Measurements from ENCODE around the gene ZNF668.
"Not testable (repeated sequence)": the region's sequence is repeated elsewhere in the genome, so short reads cannot be mapped to it uniquely, and the experiment has no call there.

Gene ZNF668

DNA sequence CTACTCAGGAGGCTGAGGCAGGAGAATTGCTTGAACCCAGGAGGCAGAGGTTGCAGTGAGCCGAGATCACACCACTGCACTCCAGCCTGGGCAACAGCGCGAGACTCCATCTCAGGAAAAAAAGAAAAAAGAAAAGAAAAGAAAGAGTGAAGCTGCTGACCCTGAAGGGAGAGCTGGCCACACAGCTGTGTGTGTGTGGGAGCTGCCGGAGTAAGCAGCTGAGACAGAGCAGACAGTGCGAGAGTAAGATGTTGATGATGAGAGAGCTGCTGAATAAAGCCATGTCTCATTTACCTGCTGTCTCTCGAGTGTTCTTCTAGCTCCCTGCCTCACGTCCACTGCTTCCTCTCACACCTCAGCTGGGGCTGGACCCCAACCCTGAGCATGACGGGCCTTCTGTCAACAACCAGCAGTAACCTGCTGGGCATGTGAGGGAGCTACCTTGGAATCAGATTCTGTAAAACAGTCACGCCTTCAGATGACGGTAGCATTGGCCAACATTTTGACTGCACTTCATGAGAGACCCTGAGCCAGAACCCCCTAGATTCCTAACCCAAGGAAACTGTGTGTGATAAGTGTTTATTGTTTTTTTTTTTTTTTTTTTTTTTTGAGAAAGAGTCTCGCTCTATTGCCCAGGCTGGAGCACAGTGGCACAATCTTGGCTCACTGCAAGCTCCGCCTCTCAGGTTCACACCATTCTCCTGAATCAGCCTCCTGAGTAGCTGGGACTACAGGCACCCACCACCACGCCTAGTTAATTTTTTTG is 27.0 kb upstream of the ZNF668 start:
- DNase-seq (ENCODE audit: low spot score) = not testable (repeated sequence)

DNA sequence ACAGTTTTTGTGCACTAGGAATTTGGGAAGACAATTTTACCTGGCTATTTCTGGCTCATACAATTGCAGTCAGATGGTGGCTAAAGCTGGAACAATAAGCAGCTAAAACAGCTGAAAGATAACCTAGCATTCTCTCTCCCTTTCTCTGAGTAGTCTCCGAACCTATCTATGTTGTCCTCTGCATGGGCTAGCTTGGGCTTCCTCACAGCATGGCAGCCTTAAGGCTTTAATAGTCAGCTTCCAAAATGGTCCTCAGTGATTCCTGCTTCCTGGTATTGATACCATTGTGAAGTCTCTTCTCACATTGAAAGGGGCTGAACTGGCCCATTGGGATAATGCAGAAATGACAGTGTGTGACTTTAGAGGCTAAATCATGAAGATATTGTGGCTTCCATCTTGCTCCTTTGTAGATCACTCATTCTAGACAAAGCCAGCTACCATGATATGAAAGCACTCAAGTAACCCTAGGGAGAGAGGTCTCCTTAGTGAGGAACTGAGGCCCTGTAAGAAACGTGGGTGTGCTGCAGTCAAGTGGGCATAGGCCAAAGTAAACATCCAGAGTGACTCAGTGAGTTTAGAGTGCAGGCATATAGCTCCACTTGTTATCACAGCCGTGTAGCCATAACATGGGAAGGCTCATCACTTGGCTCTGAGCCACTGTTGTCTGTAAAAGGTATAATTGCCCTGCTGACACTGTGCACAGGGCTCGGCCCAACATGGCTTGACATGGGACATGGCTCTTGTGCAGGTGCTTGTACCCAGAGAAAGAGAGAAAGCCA is 26.0 kb upstream of the ZNF668 start:
- no peak for DNase-seq (ENCODE audit: low spot score)

DNA sequence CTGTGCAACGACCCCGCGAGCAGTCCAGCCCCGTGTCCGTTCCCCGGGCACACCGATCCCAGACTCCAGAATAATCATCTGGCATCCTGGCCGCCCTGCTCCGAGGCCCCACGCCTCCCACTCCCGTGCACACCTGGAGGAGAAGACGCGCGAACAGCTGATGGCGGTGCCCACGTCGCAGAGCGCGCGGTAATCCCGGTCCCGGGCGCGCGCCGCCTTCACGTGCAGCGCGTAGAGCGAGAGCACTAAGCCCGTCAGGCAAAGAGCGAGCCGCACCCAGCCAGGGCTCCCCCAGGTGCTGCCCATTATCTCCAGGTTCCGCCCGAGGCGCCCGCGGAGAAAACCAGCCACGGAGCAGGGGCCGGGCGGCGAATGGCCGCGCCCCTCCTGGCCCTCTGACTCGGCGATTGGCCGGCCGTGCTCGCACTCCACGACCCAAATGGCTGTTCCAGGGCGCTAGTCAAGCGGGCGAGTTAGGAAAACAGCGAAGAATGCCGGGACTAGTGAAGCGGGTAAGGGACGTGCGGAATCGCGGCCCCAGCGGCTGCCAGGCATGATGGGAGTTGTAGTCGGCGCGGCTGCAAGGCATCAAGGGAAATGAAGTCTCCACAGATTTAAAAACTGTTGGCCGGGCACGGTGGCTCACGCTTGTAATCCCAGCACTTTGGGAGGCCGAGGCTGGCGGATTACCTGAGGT is 20.5 kb upstream of the ZNF668 start, which contains the start of gene VKORC1:
Gene VKORC1 (minus strand): TSS at position 374 of the 697 bp plus-strand sequence. CDS start 68 bp downstream, at position 306.
- DNase-seq (ENCODE audit: low spot score) = peak; percentile 94

DNA sequence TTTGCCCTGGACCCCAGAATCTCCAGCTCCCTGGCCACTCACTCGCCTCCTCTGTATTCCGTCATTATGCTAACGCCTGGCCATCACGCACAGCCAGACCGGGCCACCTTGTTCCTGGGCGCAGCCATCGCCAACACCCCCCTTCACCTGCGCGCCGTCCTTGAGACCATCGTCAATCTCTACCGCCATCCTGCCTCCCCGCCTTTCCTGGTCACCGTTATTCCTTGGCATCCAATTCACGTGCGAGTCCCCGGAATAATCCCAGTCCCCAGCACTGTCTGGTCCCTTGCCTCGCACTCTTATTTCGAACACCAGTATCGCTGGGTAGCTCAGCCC is 20.0 kb upstream of the ZNF668 start:
- DNase-seq (ENCODE audit: low spot score) = no peak

DNA sequence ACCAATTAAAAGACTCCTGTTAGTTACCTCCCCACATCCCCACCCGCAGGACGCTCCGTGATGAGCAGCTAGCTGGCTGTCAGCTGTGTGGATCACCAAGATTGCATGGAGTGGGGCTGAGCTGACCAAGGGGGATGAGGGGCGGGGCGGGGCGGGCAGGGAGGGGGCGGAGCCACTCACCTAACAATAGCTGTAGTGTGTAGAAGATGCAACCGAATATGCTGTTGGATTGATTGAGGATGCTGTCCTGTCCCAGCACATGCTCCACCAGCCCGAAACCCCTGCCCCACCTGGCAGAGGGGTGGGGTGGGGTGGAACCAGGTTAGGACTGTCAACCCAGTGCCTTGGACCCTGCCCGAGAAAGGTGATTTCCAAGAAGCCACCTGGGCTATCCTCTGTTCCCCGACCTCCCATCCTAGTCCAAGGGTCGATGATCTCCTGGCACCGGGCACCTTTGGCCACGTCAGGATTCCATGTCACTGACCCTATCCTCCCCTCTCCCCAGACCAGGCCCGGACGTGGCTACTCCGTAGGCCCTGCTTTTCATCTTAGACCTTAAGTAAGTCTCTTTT is 19.2 kb upstream of the ZNF668 start:
- DNase-seq (ENCODE audit: low spot score) = no peak

GRCh38 chr16:31092330-31092729 is 18.3 kb upstream of the ZNF668 start:
- DNase-seq (ENCODE audit: low spot score) = no peak

GRCh38 chr16:31090540-31090939 is 16.5 kb upstream of the ZNF668 start:
- no peak for DNase-seq (ENCODE audit: low spot score)

GRCh38 chr16:31089199-31089598 is 15.2 kb upstream of the ZNF668 start:
- no peak for DNase-seq (ENCODE audit: low spot score)

DNA sequence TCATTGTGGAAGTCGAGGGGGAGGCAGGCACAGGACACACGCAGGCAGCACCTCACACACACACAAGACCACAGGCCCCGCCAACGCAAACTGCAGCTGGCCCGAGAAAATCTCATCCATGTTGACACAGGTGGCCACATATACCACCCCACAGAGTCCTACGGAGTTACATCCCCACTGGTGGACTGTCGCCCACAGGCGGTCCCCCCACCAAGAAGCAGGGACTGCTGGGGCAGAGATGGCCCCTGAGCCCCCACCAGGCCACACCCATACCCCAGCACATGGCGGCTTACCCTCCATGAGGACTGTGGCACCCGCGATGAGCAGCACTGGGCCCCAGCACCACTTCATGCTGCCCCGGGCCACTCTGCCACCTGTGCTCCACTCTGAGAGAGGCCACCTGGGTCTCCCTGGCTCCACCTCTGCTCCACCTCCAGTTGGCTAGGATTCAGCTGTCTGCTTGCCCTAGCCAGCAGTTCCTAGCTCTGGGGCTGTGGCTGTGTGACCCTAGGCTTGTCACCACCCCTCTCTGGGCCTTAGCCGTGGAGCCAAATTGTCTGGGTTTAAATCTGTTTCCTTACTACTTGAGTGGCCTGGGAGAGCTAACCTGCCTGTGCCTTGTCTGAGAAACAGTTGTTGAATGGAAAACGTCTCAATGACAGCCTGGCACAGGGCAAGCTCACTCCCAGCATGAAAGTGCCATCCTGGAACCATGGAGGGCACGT is 14.6 kb upstream of the ZNF668 start, which contains the start of gene PRSS53:
Gene PRSS53 (minus strand): TSS at position 485 of the 725 bp plus-strand sequence. CDS start 134 bp downstream, at position 351.
- DNase-seq (ENCODE audit: low spot score) = no peak

- DNase-seq (ENCODE audit: low spot score) = no peak
Measured at GRCh38 chr16:31087971-31088370, 13.9 kb upstream of the ZNF668 start.

- DNase-seq (ENCODE audit: low spot score) = no peak
Measured at GRCh38 chr16:31087481-31087880, 13.4 kb upstream of the ZNF668 start.

DNA sequence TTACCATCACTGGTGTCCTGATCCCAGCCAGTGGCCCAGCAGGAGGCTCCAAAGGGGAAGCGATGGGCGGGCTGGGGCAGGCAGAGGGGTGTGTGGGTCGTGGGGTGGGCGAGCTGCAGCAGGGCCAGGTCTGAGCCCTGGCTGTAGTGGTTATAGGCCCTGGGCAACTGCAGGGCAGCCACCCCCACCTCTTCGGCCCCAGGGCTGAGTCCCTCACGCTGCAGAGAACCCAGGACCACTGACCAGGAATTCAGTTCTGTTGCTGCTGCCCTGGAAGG is 12.5 kb upstream of the ZNF668 start:
- no peak for DNase-seq (ENCODE audit: low spot score)

DNA sequence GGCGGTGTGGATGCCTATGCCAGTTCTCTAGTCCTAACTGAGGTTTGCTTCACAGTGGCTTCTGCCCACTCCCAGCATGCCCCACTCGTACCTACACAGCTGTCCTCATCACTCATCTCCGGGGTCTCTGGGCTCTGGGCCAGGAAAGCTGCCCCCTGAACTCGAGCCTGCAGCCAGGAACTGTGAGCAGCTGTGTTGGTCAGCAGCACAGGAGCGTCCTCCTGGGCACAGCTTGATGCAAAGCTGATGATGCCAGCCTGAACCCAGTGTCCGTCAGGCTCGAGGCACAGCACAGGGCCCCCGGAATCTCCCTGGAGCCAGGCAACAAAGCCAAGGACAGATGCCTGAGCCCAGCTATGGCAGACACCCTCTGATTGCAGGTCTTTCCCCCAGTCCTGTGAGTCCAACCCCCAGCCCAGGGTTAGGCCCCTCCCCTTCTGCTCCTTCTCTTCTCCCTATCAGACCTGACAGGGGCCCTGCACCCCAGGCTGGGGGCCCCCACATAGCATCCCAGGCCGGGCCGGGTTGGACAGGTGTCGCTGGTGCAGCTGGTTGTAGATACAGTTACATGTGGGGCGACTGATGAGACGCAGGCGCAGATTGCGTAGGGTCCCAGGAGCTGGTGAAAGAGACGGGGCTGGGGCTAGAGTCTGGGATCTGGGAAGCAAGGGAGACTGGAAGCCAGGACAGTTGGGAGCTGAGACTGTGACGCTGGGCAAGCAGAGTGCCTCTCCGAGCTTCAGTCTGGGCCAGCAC is 12.0 kb upstream of the ZNF668 start:
- DNase-seq (ENCODE audit: low spot score) = no peak

- DNase-seq (ENCODE audit: low spot score) = no peak
Measured at GRCh38 chr16:31085411-31085810, 11.4 kb upstream of the ZNF668 start.

- no peak for DNase-seq (ENCODE audit: low spot score)
Measured at GRCh38 chr16:31084584-31085302, 10.7 kb upstream of the ZNF668 start.

DNA sequence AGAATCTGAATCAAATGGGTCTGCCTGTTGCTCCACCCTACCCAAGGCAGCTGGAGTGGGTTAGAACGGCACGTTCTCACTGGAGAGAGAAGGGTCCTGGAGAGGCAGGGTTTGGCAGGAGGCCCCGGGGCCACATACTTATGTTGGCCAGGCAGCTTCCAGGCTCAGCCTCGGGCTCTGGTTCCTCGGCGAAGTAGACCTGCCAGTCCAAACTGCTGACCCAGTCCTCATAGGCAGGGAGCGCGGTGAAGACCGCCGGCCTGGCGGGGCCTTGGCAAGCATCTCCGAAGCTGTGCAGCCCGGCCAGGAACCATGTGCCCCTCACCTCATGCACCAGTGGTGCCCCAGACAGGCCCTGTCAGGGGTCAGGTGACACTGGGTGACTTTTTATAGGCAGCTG is 9.9 kb upstream of the ZNF668 start:
- DNase-seq (ENCODE audit: low spot score) = no peak

DNA sequence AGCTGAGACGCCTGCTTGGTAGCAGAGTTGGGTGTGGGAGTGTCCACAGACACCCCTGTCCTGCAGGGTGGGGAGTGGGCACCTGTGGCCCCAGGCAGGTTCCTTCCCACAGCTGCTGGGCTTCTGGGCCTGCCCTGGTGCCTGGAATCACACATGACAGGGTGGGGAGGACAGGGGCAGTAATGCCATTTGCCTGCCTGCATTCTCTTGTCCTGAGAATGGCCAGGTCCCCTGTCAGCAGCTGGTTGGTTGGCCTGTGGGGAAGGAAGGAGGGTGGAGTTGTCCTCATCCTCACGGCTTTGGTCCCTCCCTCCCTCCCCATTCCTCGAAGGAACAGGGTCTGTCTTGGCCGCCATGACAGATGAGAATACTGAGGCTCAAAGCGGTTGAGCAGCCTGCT is 9.5 kb upstream of the ZNF668 start:
- DNase-seq (ENCODE audit: low spot score) = no peak

GRCh38 chr16:31083081-31083480 is 9.0 kb upstream of the ZNF668 start:
- DNase-seq (ENCODE audit: low spot score) = no peak

DNA sequence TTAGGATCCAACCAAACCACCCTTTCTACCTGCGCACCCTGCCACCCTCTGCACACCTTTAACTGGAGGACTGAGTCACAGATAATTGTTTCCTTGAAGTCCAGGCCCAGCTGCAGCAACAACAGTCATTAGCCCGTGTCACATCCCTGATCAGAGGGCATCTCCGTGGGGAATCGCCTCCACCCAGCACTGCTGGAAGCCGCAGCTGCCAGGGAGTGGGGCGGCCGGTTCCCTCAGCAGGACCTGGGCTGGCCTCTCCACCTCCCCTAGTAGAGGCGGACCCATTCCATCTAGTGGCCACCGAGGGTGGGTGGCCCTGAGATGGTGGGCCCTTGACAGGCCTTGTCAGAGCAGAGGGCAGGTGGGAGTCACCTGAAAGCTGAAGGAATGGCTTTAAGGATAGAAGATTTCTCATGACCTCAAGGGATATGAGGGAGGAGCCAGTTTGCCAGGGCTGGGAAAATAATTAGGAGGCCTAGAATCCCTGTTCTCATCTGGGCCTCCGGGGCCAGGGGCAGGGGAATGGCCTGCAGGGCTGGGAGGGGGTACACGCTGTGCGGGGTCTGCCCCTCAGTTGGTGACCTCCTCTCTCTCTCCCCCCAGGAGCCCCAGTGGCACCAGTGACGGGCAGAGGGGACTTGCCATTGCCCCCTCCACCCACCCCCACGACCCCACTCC is 8.5 kb upstream of the ZNF668 start:
- no peak for DNase-seq (ENCODE audit: low spot score)
